SK-N-SH (cell line): ENCODE data around the gene NCF2. TPM values are rescaled to one million over a fixed set of nuclear protein-coding genes. Genes with fewer than 3 reads are reported as not detected.

ENCODE experiments used
- CTCF ChIA-PET: fragments of 300-600, 350-600 bp; formaldehyde crosslinking; extraction: SDS; loops from one replicate; lab custom pipeline; 2021; lab: Yijun Ruan, JAX
- POLR2A ChIA-PET: fragments of 350-600 bp; sonication (Branson Sonifier 250); formaldehyde crosslinking; extraction: SDS; loops from one replicate; lab custom pipeline; 2020; ENCODE audit warnings: antibody characterized with exemption, inconsistent platforms; lab: Yijun Ruan, JAX
- DNase-seq: peaks from one replicate; pipeline ENCODE4 v3.0.0; 2012
- H2AFZ ChIP-seq: fragments of 200-600 bp; sonication (generic); 2 replicates; pipeline ENCODE4 v1.8.1; 2016; ENCODE audit warnings: antibody characterized with exemption, mild to moderate bottlenecking, low read depth
- H3F3A ChIP-seq: fragments of 200-600 bp; sonication (generic); replicated peaks from 2 replicates; pipeline ENCODE3; 2016; ENCODE audit warnings: antibody characterized with exemption, mild to moderate bottlenecking; ENCODE audit not compliant: insufficient read depth
- H3K27ac ChIP-seq, 2 experiments: fragments of 200-500 bp in 1 of 2; fragments of 200-600 bp in 1 of 2; sonication (Bioruptor generic) in 1 of 2; sonication (generic), shearing (Covaris generic) in 1 of 2; 2 replicates each; pipeline versions ENCODE4 v1.5.1 to v1.6.1; 2014 to 2016; ENCODE audit warnings: low read depth in 2 of 2, inconsistent platforms in 1 of 2, low read length in 1 of 2, mild to moderate bottlenecking in 1 of 2, mixed read lengths in 1 of 2
- H3K27me3 ChIP-seq: fragments of 200-600 bp; sonication (generic), shearing (Covaris generic); 2 replicates; pipeline ENCODE4 v1.6.1; 2016; ENCODE audit warnings: mixed run types; ENCODE audit not compliant: insufficient read depth
- H3K36me3 ChIP-seq, 2 experiments: fragments of 200-500 bp in 1 of 2; fragments of 200-600 bp in 1 of 2; sonication (Bioruptor generic) in 1 of 2; sonication (generic) in 1 of 2; replicated peaks in 1 of 2; 2 replicates each; pipeline versions ENCODE3 to v1.5.1; 2014 to 2016; ENCODE audit warnings: low read length in 1 of 2, mild to moderate bottlenecking in 1 of 2; ENCODE audit not compliant: insufficient read depth in 2 of 2, control insufficient read depth in 1 of 2
- H3K4me1 ChIP-seq, 2 experiments: fragments of 200-500 bp in 1 of 2; fragments of 200-600 bp in 1 of 2; sonication (Bioruptor generic) in 1 of 2; sonication (generic), shearing (Covaris generic) in 1 of 2; 2 replicates each; pipeline versions ENCODE4 v1.5.1 to v1.6.1; 2014 to 2016; ENCODE audit warnings: low read depth in 1 of 2, low read length in 1 of 2, mixed run types in 1 of 2; ENCODE audit not compliant: insufficient read depth in 2 of 2, control insufficient read depth in 1 of 2
- H3K4me2 ChIP-seq: fragments of 200-600 bp; sonication (generic), shearing (Covaris generic); 2 replicates; pipeline ENCODE4 v1.6.1; 2017; ENCODE audit warnings: mixed run types
- H3K4me3 ChIP-seq, 2 experiments: fragments of 200-500 bp in 1 of 2; fragments of 200-600 bp in 1 of 2; sonication (Bioruptor generic) in 1 of 2; sonication (generic), shearing (Covaris generic) in 1 of 2; 2 replicates each; pipeline versions ENCODE4 v1.5.1 to v1.8.1; 2014 to 2016; ENCODE audit warnings: low read depth in 2 of 2, inconsistent platforms in 1 of 2, low read length in 1 of 2, mild to moderate bottlenecking in 1 of 2, mixed read lengths in 1 of 2, moderate library complexity in 1 of 2
- H3K79me2 ChIP-seq: fragments of 200-600 bp; sonication (generic); 2 replicates; pipeline ENCODE4 v1.8.1; 2017; ENCODE audit warnings: mild to moderate bottlenecking; ENCODE audit not compliant: insufficient read depth
- H3K9ac ChIP-seq: fragments of 200-600 bp; sonication (generic); 2 replicates; pipeline ENCODE4 v1.6.1; 2017; ENCODE audit warnings: mixed run types
- H3K9me2 ChIP-seq: fragments of 200-600 bp; sonication (generic); 2 replicates; pipeline ENCODE4 v1.6.1; 2017; ENCODE audit warnings: mixed run types
- H3K9me3 ChIP-seq: fragments of 200-600 bp; sonication (generic); 2 replicates; pipeline ENCODE4 v1.6.1; 2017; ENCODE audit warnings: mixed run types, mild to moderate bottlenecking, moderate library complexity
- H4K20me1 ChIP-seq: fragments of 200-600 bp; sonication (generic); 2 replicates; pipeline ENCODE4 v1.6.1; 2017; ENCODE audit warnings: mild to moderate bottlenecking, mixed run types; ENCODE audit not compliant: insufficient read depth
- ELF1 ChIP-seq: IDR thresholded peaks from 2 replicates; pipeline ENCODE4 v1.4.0; 2012
- EZH2phosphoT487 ChIP-seq: fragments of 200-600 bp; sonication (generic); IDR thresholded peaks from 2 replicates; pipeline ENCODE4 v1.6.1; 2017; ENCODE audit warnings: low read depth, mixed run types, mild to moderate bottlenecking, antibody characterized with exemption, moderate library complexity, borderline replicate concordance
- FOXJ3 ChIP-seq: sonication (generic); formaldehyde crosslinking; IDR thresholded peaks from 2 replicates; pipeline ENCODE4 v1.5.1; 2020; ENCODE audit warnings: mild to moderate bottlenecking, missing genetic modification reagents
- FOXM1 ChIP-seq: IDR thresholded peaks from 2 replicates; pipeline ENCODE4 v1.4.0; 2012; ENCODE audit warnings: low read depth, mild to moderate bottlenecking
- GABPA ChIP-seq: IDR thresholded peaks from 2 replicates; pipeline ENCODE4 v1.4.0; 2012; ENCODE audit warnings: low read depth, mild to moderate bottlenecking
- GATA2 ChIP-seq: sonication (generic); formaldehyde crosslinking; IDR thresholded peaks from 2 replicates; pipeline ENCODE4 v1.5.0; 2020; ENCODE audit warnings: mild to moderate bottlenecking, missing genetic modification reagents
- IRF3 ChIP-seq: fragments of 150-350 bp; IDR thresholded peaks from 2 replicates; pipeline ENCODE4 v1.6.1; 2016; ENCODE audit warnings: mild to moderate bottlenecking, low read depth, low read length
- JUND ChIP-seq: IDR thresholded peaks from 2 replicates; pipeline ENCODE4 v1.4.0; 2012
- NFIC ChIP-seq: IDR thresholded peaks from 2 replicates; pipeline ENCODE4 v1.4.0; 2012; ENCODE audit warnings: borderline replicate concordance
- NRF1 ChIP-seq: IDR thresholded peaks from 2 replicates; pipeline ENCODE4 v1.6.1; 2012; ENCODE audit warnings: low read depth, mild to moderate bottlenecking, low read length
- POLR2AphosphoS5 ChIP-seq: IDR thresholded peaks from 2 replicates; pipeline ENCODE4 v1.6.1; 2012; ENCODE audit warnings: low read depth, low read length
- RAD21 ChIP-seq: IDR thresholded peaks from 2 replicates; pipeline ENCODE4 v1.6.1; 2012; ENCODE audit warnings: mild to moderate bottlenecking, low read length
- RCOR1 ChIP-seq: fragments of 150-350 bp; IDR thresholded peaks from 2 replicates; pipeline ENCODE4 v1.6.1; 2017; ENCODE audit warnings: antibody characterized with exemption, low read length
- RFX5 ChIP-seq: IDR thresholded peaks from 2 replicates; pipeline ENCODE4 v1.6.1; 2012; ENCODE audit warnings: mild to moderate bottlenecking, improper control_type of control experiment, low read length
- SIN3A ChIP-seq: IDR thresholded peaks from 2 replicates; pipeline ENCODE4 v1.6.1; 2012; ENCODE audit warnings: low read depth, mild to moderate bottlenecking, low read length, moderate library complexity, borderline replicate concordance
- SMC3 ChIP-seq: IDR thresholded peaks from 2 replicates; pipeline ENCODE4 v1.6.1; 2012; ENCODE audit warnings: low read depth, low read length, improper control_type of control experiment
- TEAD4 ChIP-seq: IDR thresholded peaks from 2 replicates; pipeline ENCODE4 v1.4.0; 2012; ENCODE audit warnings: mild to moderate bottlenecking, borderline replicate concordance; ENCODE audit not compliant: insufficient read depth
- USF2 ChIP-seq: fragments of 150-350 bp; IDR thresholded peaks from 2 replicates; pipeline ENCODE4 v1.6.1; 2017; ENCODE audit warnings: antibody characterized with exemption, low read length, low read depth, borderline replicate concordance
- WGBS: methylation state at CpG from one replicate; pipeline ENCODE4 v1.1.6; 2017; ENCODE audit warnings: low lambda C conversion rate; 5-methylcytosine and 5-hydroxymethylcytosine counted together
- polyA plus RNA-seq, 3 experiments: library from polyadenylated mRNA; depleted of rRNA; stranded (reverse); fragments of >200 nt; gene quantifications; 2 replicates each; pipeline ENCODE4 v1.2.3, GENCODE V29; 2012

Gene NCF2
- polyA plus RNA-seq, 1 of the 3 experiments (the other 2 are of a cell fraction), result 2.0 TPM

- H3K9me2 ChIP-seq, result no peaks in the 10 kb centered on the region
- no peaks in the 10 kb centered on the region for H3K79me2 ChIP-seq
- POLR2A ChIA-PET, result no interaction called here
- DNase-seq, result no peak
- H3K9me3 ChIP-seq, result no peaks in the 10 kb centered on the region
- peaks cover 0 to 14% of the 10 kb centered on the region in 2 experiments for H3K36me3 ChIP-seq
- no peak overlapping the region for H3K27ac ChIP-seq
- H3K4me2 ChIP-seq, result no peak overlapping the region
- H3K4me1 ChIP-seq, result no peaks in the 10 kb centered on the region; a peak in 1 of 4 replicates
- 91% methylated on average over 2 of the region's 2 CpGs for WGBS
- TF ChIP-seq RCOR1, result no peak
- no peak for TF ChIP-seq ELF1
- TF ChIP-seq SMC3, result no peak
- no peak for TF ChIP-seq TEAD4
- no peak for TF ChIP-seq NFIC
- no peak for TF ChIP-seq FOXJ3 (CRISPR knock-in tag)
- TF ChIP-seq GATA2 (CRISPR knock-in tag), result no peak
- TF ChIP-seq GABPA, result no peak
- no peak for TF ChIP-seq FOXM1
- TF ChIP-seq USF2, result no peak
- no peak for TF ChIP-seq JUND
- no peak for TF ChIP-seq NRF1
- no peak for TF ChIP-seq RAD21
- no peak for TF ChIP-seq EZH2phosphoT487
- no peak for TF ChIP-seq POLR2AphosphoS5
- no peak for TF ChIP-seq SIN3A
- no peak for TF ChIP-seq RFX5
- TF ChIP-seq, all 33 proteins: peak for 0
- no peaks in the 10 kb centered on the region for H3K27me3 ChIP-seq
- no peaks in the 10 kb centered on the region for H4K20me1 ChIP-seq
- H2AFZ ChIP-seq, result no peak overlapping the region
- H3K9ac ChIP-seq, result no peak overlapping the region
- CTCF ChIA-PET, result interaction anchor here (1.0 kb wide), 1 partner anchor 89 kb away, joined by 3 read pairs; no protein-coding TSS in a partner anchor
- H3F3A ChIP-seq, result peaks cover 3% of the 10 kb centered on the region
- no peak overlapping the region for H3K4me3 ChIP-seq
These were observed 27.6 kb downstream of the NCF2 start for GRCh38 chr1:183562701-183563100.

- Histone ChIP-seq H3K36me3 (peaks cover 15 to 30% of the 10 kb centered on the region in 2 experiments), H3K27me3 (no peaks in the 10 kb centered on the region), H3K79me2 (no peaks in the 10 kb centered on the region), H3K27ac (no peak overlapping the region), H3K9me3 (no peaks in the 10 kb centered on the region), H3K4me1 (no peaks in the 10 kb centered on the region), H3F3A (peaks cover 10% of the 10 kb centered on the region), H4K20me1 (no peaks in the 10 kb centered on the region), H3K4me3 (no peak overlapping the region), H3K9ac (no peak overlapping the region), H3K9me2 (no peaks in the 10 kb centered on the region), H3K4me2 (no peak overlapping the region), H2AFZ (no peak overlapping the region)
- ChIA-PET POLR2A (no interaction called here), CTCF (interaction anchor here (1.1 kb wide), 1 partner anchor 278 kb away, joined by 4 read pairs; no protein-coding TSS in a partner anchor)
- no peak for DNase-seq
- TF ChIP-seq SIN3A (no peak), IRF3 (no peak)
These were observed 31.2 kb downstream of the NCF2 start for GRCh38 chr1:183559061-183559460.
